Measurements from ENCODE around the gene OSBPL5. TPM values are rescaled to one million over a fixed set of nuclear protein-coding genes. Genes with fewer than 3 reads are reported as not detected.

OSBPL5 gene
- total RNA-seq, 1 donor from 2014 or later, result 88.4 TPM

- H3K27ac ChIP-seq, result peak overlapping the region; percentile 42
- H3K9me3 ChIP-seq, result no peaks in the 10 kb centered on the region
- TF ChIP-seq CTCF (IDR thresholded peaks at IDR 0.05), result peak; percentile 96 to 98 (median 97)
- no peak for TF ChIP-seq POLR2A (IDR thresholded peaks at IDR 0.05)
- peak; percentile 33 to 38 for TF ChIP-seq POLR2AphosphoS5 (IDR thresholded peaks at IDR 0.05; ENCODE audit: insufficient read depth in 1 of 2, low read depth in 1 of 2)
- no peaks in the 10 kb centered on the region for H3K27me3 ChIP-seq
- peaks cover 22% of the 10 kb centered on the region for H3K4me1 ChIP-seq
- no peak overlapping the region for H3K4me3 ChIP-seq
- peak in 1 of 2 donors; percentile 86 for DNase-seq (ENCODE audit: extremely low spot score in 2 of 2)
- peaks cover 0 to 45% of the 10 kb centered on the region in 2 donors for H3K36me3 ChIP-seq
- intact Hi-C loops (cut with DNase I), result loop anchor here (5.0 kb wide), 1 partner anchor 55 kb away; no protein-coding TSS in a partner anchor
Measured at GRCh38 chr11:3091846-3092602, 73.1 kb downstream of the OSBPL5 start.

- intact Hi-C loops (cut with DNase I), result loop anchor here (5.0 kb wide), 1 partner anchor 54 kb away; no protein-coding TSS in a partner anchor
- Histone ChIP-seq H3K27ac (peak overlapping the region; percentile 42), H3K36me3 (peaks cover 0 to 43% of the 10 kb centered on the region in 2 donors), H3K4me3 (no peak overlapping the region), H3K9me3 (no peaks in the 10 kb centered on the region), H3K4me1 (peaks cover 22% of the 10 kb centered on the region), H3K27me3 (no peaks in the 10 kb centered on the region)
- DNase-seq (ENCODE audit: extremely low spot score in 2 of 2), result peak; percentile 77 to 81
- no peak for TF ChIP-seq POLR2A (IDR thresholded peaks at IDR 0.05)
- no peak for TF ChIP-seq CTCF (IDR thresholded peaks at IDR 0.05)
- TF ChIP-seq POLR2AphosphoS5 (IDR thresholded peaks at IDR 0.05; ENCODE audit: insufficient read depth in 1 of 2, low read depth in 1 of 2), result no peak
Measured at GRCh38 chr11:3091081-3091845, 73.8 kb downstream of the OSBPL5 start.

- Histone ChIP-seq H3K27me3 (no peaks in the 10 kb centered on the region), H3K36me3 (peaks cover 0 to 43% of the 10 kb centered on the region in 2 donors), H3K4me1 (peaks cover 12% of the 10 kb centered on the region), H3K9me3 (no peaks in the 10 kb centered on the region), H3K27ac (no peak overlapping the region), H3K4me3 (no peak overlapping the region)
- no peak for TF ChIP-seq CTCF (IDR thresholded peaks at IDR 0.05)
- TF ChIP-seq POLR2AphosphoS5 (IDR thresholded peaks at IDR 0.05; ENCODE audit: insufficient read depth in 1 of 2, low read depth in 1 of 2), result no peak
- TF ChIP-seq POLR2A (IDR thresholded peaks at IDR 0.05), result no peak
- no peak for DNase-seq (ENCODE audit: extremely low spot score in 2 of 2)
- intact Hi-C loops (cut with DNase I), result loop anchor here (5.0 kb wide), 1 partner anchor 53 kb away; no protein-coding TSS in a partner anchor
Measured at GRCh38 chr11:3090096-3090901, 74.8 kb downstream of the OSBPL5 start.

- DNase-seq (ENCODE audit: extremely low spot score in 2 of 2), result no peak
- Histone ChIP-seq H3K36me3 (peaks cover 0 to 43% of the 10 kb centered on the region in 2 donors), H3K4me3 (no peak overlapping the region), H3K4me1 (peaks cover 9% of the 10 kb centered on the region), H3K27ac (no peak overlapping the region), H3K9me3 (no peaks in the 10 kb centered on the region), H3K27me3 (no peaks in the 10 kb centered on the region)
- TF ChIP-seq POLR2AphosphoS5 (IDR thresholded peaks at IDR 0.05; ENCODE audit: insufficient read depth in 1 of 2, low read depth in 1 of 2) (no peak), CTCF (IDR thresholded peaks at IDR 0.05) (no peak), POLR2A (IDR thresholded peaks at IDR 0.05) (no peak)
- intact Hi-C loops (cut with DNase I), result loop anchor here (5.0 kb wide), 1 partner anchor 52 kb away; no protein-coding TSS in a partner anchor
Measured at GRCh38 chr11:3089236-3090061, 75.7 kb downstream of the OSBPL5 start.
